Measurements from ENCODE around the gene MYO10. TPM values are rescaled to one million over a fixed set of nuclear protein-coding genes. Genes with fewer than 3 reads are reported as not detected.
"Not testable (repeated sequence)": the region's sequence is repeated elsewhere in the genome, so short reads cannot be mapped to it uniquely, and the experiment has no call there.

The MYO10 gene
- total RNA-seq, 2 experiments from 2014 or later = not detected

GRCh38 chr5:16656561-16657191 lies 279.4 kb downstream of the MYO10 start:
- POLR2A ChIA-PET = no interaction called here
- H3K4me1 Mint-ChIP-seq = peaks cover 1% of the 10 kb centered on the region
- no peak overlapping the region for H3K4me3 Mint-ChIP-seq
- H3K9me3 Mint-ChIP-seq = peaks cover 2% of the 10 kb centered on the region
- DNase-seq (no peak), ATAC-seq (ENCODE audit: low read depth) (no peak)
- no peaks in the 10 kb centered on the region for H3K27me3 Mint-ChIP-seq
- H3K36me3 Mint-ChIP-seq = peaks cover 2% of the 10 kb centered on the region
- H3K27ac Mint-ChIP-seq = no peak overlapping the region

- ATAC-seq (ENCODE audit: low read depth) = no peak
These were observed 281.3 kb downstream of the MYO10 start for GRCh38 chr5:16654647-16655334.

GRCh38 chr5:16648739-16649138 lies 287.3 kb downstream of the MYO10 start:
- H3K4me3 Mint-ChIP-seq; H3K36me3 Mint-ChIP-seq; H3K4me1 Mint-ChIP-seq; ATAC-seq (ENCODE audit: low read depth); H3K27ac Mint-ChIP-seq; POLR2A ChIA-PET; DNase-seq; H3K27me3 Mint-ChIP-seq: not testable (repeated sequence)
- H3K9me3 Mint-ChIP-seq = peaks cover 11% of the 10 kb centered on the region

More at GRCh38 chr5:16654647-16655334, 281.3 kb downstream of the MYO10 start:
- POLR2A ChIA-PET = no interaction called here
- Mint-ChIP-seq H3K27me3 (no peaks in the 10 kb centered on the region), H3K4me3 (no peak overlapping the region), H3K9me3 (peaks cover 3% of the 10 kb centered on the region), H3K36me3 (peaks cover 2% of the 10 kb centered on the region), H3K27ac (no peak overlapping the region), H3K4me1 (no peaks in the 10 kb centered on the region)
- no peak for DNase-seq

- POLR2A ChIA-PET = interaction anchor here (1.3 to 2.1 kb wide), 2 partner anchors 18 to 27 kb away, joined by 6 to 12 read pairs; partner anchors contain the start of gene RETREG1
- ATAC-seq (ENCODE audit: low read depth) (peak; percentile 61), DNase-seq (no peak)
- Mint-ChIP-seq H3K27ac (peak overlapping the region; percentile 72), H3K4me3 (peak overlapping the region; percentile 62), H3K9me3 (peaks cover 10% of the 10 kb centered on the region), H3K27me3 (no peaks in the 10 kb centered on the region), H3K4me1 (peaks cover 10% of the 10 kb centered on the region), H3K36me3 (peaks cover 3% of the 10 kb centered on the region)
These were observed 291.7 kb downstream of the MYO10 start for GRCh38 chr5:16644301-16644889.

GRCh38 chr5:16642867-16643266 lies 293.2 kb downstream of the MYO10 start:
- POLR2A ChIA-PET = no interaction called here
- H3K4me1 Mint-ChIP-seq = peaks cover 10% of the 10 kb centered on the region
- H3K9me3 Mint-ChIP-seq = peaks cover 10% of the 10 kb centered on the region
- no peak for DNase-seq
- ATAC-seq (ENCODE audit: low read depth) = no peak
- H3K36me3 Mint-ChIP-seq = peaks cover 7% of the 10 kb centered on the region
- no peaks in the 10 kb centered on the region for H3K27me3 Mint-ChIP-seq
- H3K4me3 Mint-ChIP-seq = no peak overlapping the region
- H3K27ac Mint-ChIP-seq = no peak overlapping the region

- ATAC-seq (ENCODE audit: low read depth) (no peak), DNase-seq (no peak)
- H3K36me3 Mint-ChIP-seq = peaks cover 5% of the 10 kb centered on the region
- H3K4me3 Mint-ChIP-seq = no peak overlapping the region
- peaks cover 5% of the 10 kb centered on the region for H3K9me3 Mint-ChIP-seq
- POLR2A ChIA-PET = no interaction called here
- H3K27me3 Mint-ChIP-seq = no peaks in the 10 kb centered on the region
- no peak overlapping the region for H3K27ac Mint-ChIP-seq
- peaks cover 5% of the 10 kb centered on the region for H3K4me1 Mint-ChIP-seq
These were observed 296.9 kb downstream of the MYO10 start for GRCh38 chr5:16639206-16639605.

- ATAC-seq (ENCODE audit: low read depth) = no peak
- Mint-ChIP-seq H3K4me1 (peaks cover 39% of the 10 kb centered on the region), H3K36me3 (peaks cover 7% of the 10 kb centered on the region)
These were observed 307.7 kb downstream of the MYO10 start for GRCh38 chr5:16628376-16628775.

GRCh38 chr5:16626696-16627264 lies 309.3 kb downstream of the MYO10 start:
- H3K4me1 Mint-ChIP-seq = peaks cover 39% of the 10 kb centered on the region
- no peaks in the 10 kb centered on the region for H3K27me3 Mint-ChIP-seq
- peaks cover 6% of the 10 kb centered on the region for H3K9me3 Mint-ChIP-seq
- peak overlapping the region; percentile 81 for H3K4me3 Mint-ChIP-seq
- ATAC-seq (ENCODE audit: low read depth) (peak; percentile 81), DNase-seq (no peak)
- peaks cover 4% of the 10 kb centered on the region for H3K36me3 Mint-ChIP-seq
- POLR2A ChIA-PET = interaction anchor here (0.9 to 7.2 kb wide), 5 partner anchors 10 to 162 kb away, joined by 3 to 242 read pairs (median 6); partner anchors contain the start of gene RETREG1
- H3K27ac Mint-ChIP-seq = peak overlapping the region; percentile 99

More at GRCh38 chr5:16628376-16628775, 307.7 kb downstream of the MYO10 start:
- Mint-ChIP-seq H3K27me3 (no peaks in the 10 kb centered on the region), H3K27ac (peak overlapping the region; percentile 92), H3K9me3 (peaks cover 9% of the 10 kb centered on the region), H3K4me3 (no peak overlapping the region)
- no peak for DNase-seq
- POLR2A ChIA-PET = interaction anchor here (7.2 kb wide), 1 partner anchor 11 kb away, joined by 242 read pairs; the partner anchor contains the start of gene RETREG1

- no peak for DNase-seq
These were observed 311.0 kb downstream of the MYO10 start for GRCh38 chr5:16625096-16625495.

GRCh38 chr5:16619136-16619535 lies 317.0 kb downstream of the MYO10 start:
- Mint-ChIP-seq H3K4me3 (no peak overlapping the region), H3K4me1 (peaks cover 20% of the 10 kb centered on the region), H3K36me3 (peaks cover 14% of the 10 kb centered on the region), H3K27ac (no peak overlapping the region), H3K27me3 (no peaks in the 10 kb centered on the region), H3K9me3 (no peaks in the 10 kb centered on the region)
- ATAC-seq (ENCODE audit: low read depth) (no peak), DNase-seq (no peak)
- POLR2A ChIA-PET = interaction anchor here (6.4 kb wide), 1 partner anchor 10 kb away, joined by 242 read pairs; no protein-coding TSS in a partner anchor

More at GRCh38 chr5:16625096-16625495, 311.0 kb downstream of the MYO10 start:
- H3K27ac Mint-ChIP-seq = no peak overlapping the region
- no peaks in the 10 kb centered on the region for H3K9me3 Mint-ChIP-seq
- no peaks in the 10 kb centered on the region for H3K27me3 Mint-ChIP-seq
- peaks cover 38% of the 10 kb centered on the region for H3K4me1 Mint-ChIP-seq
- ATAC-seq (ENCODE audit: low read depth) = no peak
- H3K4me3 Mint-ChIP-seq = no peak overlapping the region
- POLR2A ChIA-PET = interaction anchor here (7.2 kb wide), 1 partner anchor 8 kb away, joined by 242 read pairs; the partner anchor contains the start of gene RETREG1
- peaks cover 4% of the 10 kb centered on the region for H3K36me3 Mint-ChIP-seq

GRCh38 chr5:16618138-16618897 lies 317.8 kb downstream of the MYO10 start:
- H3K27me3 Mint-ChIP-seq = no peaks in the 10 kb centered on the region
- POLR2A ChIA-PET = interaction anchor here (0.6 to 6.4 kb wide), 9 partner anchors 10 to 141 kb away, joined by 3 to 242 read pairs (median 6); no protein-coding TSS in a partner anchor
- no peak overlapping the region for H3K4me3 Mint-ChIP-seq
- no peak overlapping the region for H3K27ac Mint-ChIP-seq
- ATAC-seq (ENCODE audit: low read depth) = no peak
- no peaks in the 10 kb centered on the region for H3K9me3 Mint-ChIP-seq
- DNase-seq = no peak
- peaks cover 28% of the 10 kb centered on the region for H3K4me1 Mint-ChIP-seq
- peaks cover 19% of the 10 kb centered on the region for H3K36me3 Mint-ChIP-seq

- Mint-ChIP-seq H3K9me3 (no peaks in the 10 kb centered on the region), H3K4me3 (no peak overlapping the region), H3K27ac (no peak overlapping the region), H3K36me3 (peaks cover 26% of the 10 kb centered on the region), H3K27me3 (no peaks in the 10 kb centered on the region), H3K4me1 (peaks cover 35% of the 10 kb centered on the region)
- ATAC-seq (ENCODE audit: low read depth) = peak; percentile 47
- DNase-seq = peak; percentile 69
- POLR2A ChIA-PET = interaction anchor here (0.6 to 6.4 kb wide), 17 partner anchors 11 to 161 kb away, joined by 3 to 242 read pairs (median 5); no protein-coding TSS in a partner anchor
These were observed 318.7 kb downstream of the MYO10 start for GRCh38 chr5:16617274-16617968.

Measured in activated naive CD8-positive, alpha-beta T cell treated with anti-CD3 and anti-CD28 coated beads, Interleukin-2, amount 10 ng/mL, durations not matched to agents 7 days and 5 days (primary cell).